GM23338 (cell line): ENCODE data around the gene ANKH. TPM values are rescaled to one million over a fixed set of nuclear protein-coding genes. Genes with fewer than 3 reads are reported as not detected.
A peak's percentile ranks its signal among the peaks of the same experiment; 100 is the strongest.

ENCODE experiments used
- ATAC-seq: fragments of 200-7000 bp; cut with Tn5 transposase; 3 replicates; pipeline ENCODE4 v1.9.1; 2020
- DNase-seq: peaks from one replicate; pipeline ENCODE4 v3.0.0-alpha.2; 2015; ENCODE audit warnings: low spot score
- H2AFZ ChIP-seq: fragments of 200-600 bp; sonication (generic); 2 replicates; pipeline ENCODE4 v1.8.0; 2016; ENCODE audit warnings: antibody characterized with exemption, mild to moderate bottlenecking, moderate library complexity
- H3F3A ChIP-seq: fragments of 200-600 bp; sonication (generic); replicated peaks from 2 replicates; pipeline ENCODE4 v1.8.0; 2017; ENCODE audit warnings: antibody characterized with exemption, mixed run types, low read depth
- H3K27ac ChIP-seq: fragments of 200-600 bp; sonication (generic); 2 replicates; pipeline ENCODE4 v1.6.1; 2016; ENCODE audit warnings: low read depth
- H3K27me3 ChIP-seq: fragments of 200-600 bp; sonication (generic); 2 replicates; pipeline ENCODE4 v1.8.0; 2016; ENCODE audit warnings: mild to moderate bottlenecking, mixed run types, moderate library complexity; ENCODE audit not compliant: insufficient read depth
- H3K36me3 ChIP-seq: fragments of 200-600 bp; sonication (generic); 2 replicates; pipeline ENCODE4 v1.8.0; 2016; ENCODE audit warnings: mild to moderate bottlenecking; ENCODE audit not compliant: insufficient read depth
- H3K4me1 ChIP-seq: fragments of 200-600 bp; sonication (generic); 2 replicates; pipeline ENCODE4 v1.8.0; 2016; ENCODE audit warnings: mild to moderate bottlenecking, moderate library complexity; ENCODE audit not compliant: insufficient read depth
- H3K4me2 ChIP-seq: fragments of 200-600 bp; sonication (generic); 2 replicates; pipeline ENCODE4 v1.7.1; 2017; ENCODE audit warnings: mixed run types
- H3K4me3 ChIP-seq: fragments of 200-600 bp; sonication (generic); 2 replicates; pipeline ENCODE4 v1.6.1; 2016; ENCODE audit warnings: mixed run types
- H3K79me2 ChIP-seq: fragments of 200-600 bp; sonication (generic); replicated peaks from 2 replicates; pipeline ENCODE4 v1.8.0; 2017; ENCODE audit warnings: mild to moderate bottlenecking; ENCODE audit not compliant: insufficient read depth
- H3K9me2 ChIP-seq: fragments of 200-600 bp; sonication (generic); 2 replicates; pipeline ENCODE4 v1.8.0; 2017; ENCODE audit not compliant: insufficient read depth
- H4K20me1 ChIP-seq: fragments of 200-600 bp; sonication (generic); replicated peaks from 2 replicates; pipeline ENCODE4 v1.8.0; 2017; ENCODE audit warnings: mild to moderate bottlenecking; ENCODE audit not compliant: insufficient read depth
- H3K27ac Mint-ChIP-seq: 2 replicates; pipeline ENCODE4 v1.8.0; 2020; ENCODE audit warnings: inconsistent platforms, mild to moderate bottlenecking, moderate library complexity, mixed read lengths
- H3K27me3 Mint-ChIP-seq: 3 replicates; pipeline ENCODE4 v1.8.0; 2022; ENCODE audit warnings: low read depth, mild to moderate bottlenecking, moderate library complexity, mixed read lengths, inconsistent platforms; ENCODE audit not compliant: insufficient read depth, poor library complexity
- H3K36me3 Mint-ChIP-seq: 3 replicates; pipeline ENCODE4 v1.8.0; 2021; ENCODE audit warnings: low read depth, mild to moderate bottlenecking, inconsistent platforms, moderate library complexity, mixed read lengths
- H3K4me1 Mint-ChIP-seq: 3 replicates; pipeline ENCODE4 v1.8.0; 2020; ENCODE audit warnings: mild to moderate bottlenecking, inconsistent platforms, mixed read lengths
- H3K4me3 Mint-ChIP-seq: 3 replicates; pipeline ENCODE4 v1.8.0; 2021; ENCODE audit warnings: moderate library complexity, mild to moderate bottlenecking, inconsistent platforms, mixed read lengths
- H3K9me3 Mint-ChIP-seq: 3 replicates; pipeline ENCODE4 v1.8.0; 2020; ENCODE audit warnings: moderate library complexity, mild to moderate bottlenecking, inconsistent platforms, mixed read lengths
- CREB1 ChIP-seq: fragments of 250-450 bp; sonication (Bioruptor Pico); IDR thresholded peaks from 2 replicates; pipeline ENCODE4 v1.5.0; 2020; ENCODE audit warnings: low read depth, mild to moderate bottlenecking, moderate library complexity
- EZH2 ChIP-seq: fragments of 200-600 bp; sonication (generic); IDR thresholded peaks from one replicate; pipeline ENCODE4 v1.8.0; 2017; ENCODE audit warnings: antibody characterized with exemption, mild to moderate bottlenecking, low read depth; ENCODE audit not compliant: unreplicated experiment
- EZH2phosphoT487 ChIP-seq: fragments of 200-600 bp; sonication (generic); IDR thresholded peaks from one replicate; pipeline ENCODE4 v1.8.1; 2018; ENCODE audit warnings: antibody characterized with exemption; ENCODE audit not compliant: unreplicated experiment
- JUNB ChIP-seq: IDR thresholded peaks from one replicate; pipeline ENCODE4 v1.6.1; 2016; ENCODE audit warnings: antibody characterized with exemption; ENCODE audit not compliant: unreplicated experiment
- NANOG ChIP-seq: IDR thresholded peaks from 2 replicates; pipeline ENCODE4 v1.6.1; 2016; ENCODE audit warnings: antibody characterized with exemption, borderline replicate concordance
- POLR2AphosphoS5 ChIP-seq: IDR thresholded peaks from 2 replicates; pipeline ENCODE4 v1.6.1; 2016; ENCODE audit warnings: antibody characterized with exemption, low read depth
- STAT1 ChIP-seq: IDR thresholded peaks from one replicate; pipeline ENCODE4 v1.6.1; 2016; ENCODE audit warnings: antibody characterized with exemption; ENCODE audit not compliant: unreplicated experiment
- ZNF114 ChIP-seq: fragments of 250-450 bp; sonication (Bioruptor Pico); IDR thresholded peaks from 2 replicates; pipeline ENCODE4 v1.5.0; 2020; ENCODE audit warnings: mild to moderate bottlenecking, moderate library complexity
- polyA plus RNA-seq: library from polyadenylated mRNA; unstranded; fragments of >200 nt; fragmentation: Nextera tagmentation; extraction: Ambion mirVana; gene quantifications from 2 replicates; pipeline ENCODE4 v1.2.1, GENCODE V29; 2016
- total RNA-seq: library from RNA; depleted of rRNA; stranded (reverse); fragments of >200 nt; shearing (Covaris generic); gene quantifications from 2 replicates; pipeline ENCODE4 v1.2.3, GENCODE V29; 2014
- TF ChIP-seq, protein P1 (sequence below): IDR thresholded peaks from one replicate; pipeline ENCODE4 v1.6.1; 2018; ENCODE audit warnings: antibody characterized with exemption; ENCODE audit not compliant: unreplicated experiment
- TF ChIP-seq, protein P2 (sequence below): IDR thresholded peaks from 2 replicates; pipeline ENCODE4 v1.6.1; 2016; ENCODE audit warnings: antibody characterized with exemption
- TF ChIP-seq, protein P3 (sequence below), 2 experiments: fragments of 200-600 bp in 1 of 2; sonication (generic) in 1 of 2; conservative IDR thresholded peaks; 2 replicates each; pipeline versions ENCODE4 v1.5.1 to v1.6.1; 2016 to 2017; ENCODE audit warnings: antibody characterized with exemption in 2 of 2, low read depth in 2 of 2, mild to moderate bottlenecking in 2 of 2, moderate library complexity in 1 of 2

Gene ANKH
- total and polyA plus RNA-seq, 2 experiments from 2014 or later, result 5.0 to 6.1 TPM

DNA sequence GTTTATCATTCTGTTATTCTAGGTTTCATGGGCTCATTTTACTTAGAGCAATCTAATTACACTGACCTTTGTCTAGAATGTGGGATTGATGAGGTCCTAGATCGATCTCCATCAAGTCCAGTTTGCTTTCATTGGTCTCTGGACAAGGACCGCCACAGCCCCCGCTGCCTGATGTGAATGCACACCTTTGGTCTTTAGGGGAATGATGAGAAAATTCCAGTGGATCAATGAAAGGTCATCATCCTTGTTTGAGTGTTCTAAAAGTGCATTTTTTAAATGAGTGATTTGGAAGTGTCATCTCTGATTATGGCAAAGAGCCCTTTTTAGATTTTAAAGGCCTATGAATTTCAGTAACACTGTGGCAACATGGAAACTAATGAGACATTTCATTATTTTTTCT, 2.2 kb upstream of the ANKH start:
- H3K27me3 ChIP-seq, result peaks cover 45% of the 10 kb centered on the region
- H3K79me2 ChIP-seq, result no peaks in the 10 kb centered on the region
- DNase-seq (no peak), ATAC-seq (no peak)
- no peaks in the 10 kb centered on the region for H3K9me2 ChIP-seq
- no peak overlapping the region for H2AFZ ChIP-seq
- H3K36me3 ChIP-seq, result no peaks in the 10 kb centered on the region
- Mint-ChIP-seq H3K36me3 (no peaks in the 10 kb centered on the region), H3K4me1 (peaks cover 13% of the 10 kb centered on the region), H3K27me3 (peaks cover 29% of the 10 kb centered on the region), H3K27ac (no peak overlapping the region), H3K4me3 (no peak overlapping the region), H3K9me3 (no peaks in the 10 kb centered on the region)
- H3F3A ChIP-seq, result no peaks in the 10 kb centered on the region
- H3K4me1 ChIP-seq, result peaks cover 12% of the 10 kb centered on the region; the same call in 1 of the 2 replicates
- no peak overlapping the region for H3K27ac ChIP-seq
- H4K20me1 ChIP-seq, result peaks cover 7% of the 10 kb centered on the region; the same call in 1 of the 2 replicates
- no peak for TF ChIP-seq EZH2phosphoT487
- no peak overlapping the region for H3K4me2 ChIP-seq
- no peak overlapping the region for H3K4me3 ChIP-seq

DNA sequence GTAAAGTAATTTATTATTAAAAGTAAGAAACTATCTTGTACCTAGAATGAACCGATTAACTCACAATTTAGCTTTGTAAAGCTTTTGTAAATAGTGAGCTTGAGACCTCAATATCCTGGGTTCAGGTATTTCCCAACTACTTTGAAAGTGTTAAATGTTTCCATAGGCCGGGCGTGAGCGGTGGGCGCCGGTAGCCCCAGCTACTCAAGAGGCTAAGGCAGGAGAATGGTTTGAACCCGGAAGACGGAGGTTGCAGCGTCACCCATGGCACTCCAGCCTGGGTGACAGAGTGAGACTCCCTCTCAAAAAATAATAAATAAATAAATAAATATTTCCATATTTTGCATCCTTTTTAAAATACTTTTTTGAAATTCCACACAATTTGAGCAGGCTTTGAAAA, 1.5 kb upstream of the ANKH start:
- no peak overlapping the region for H3K27ac ChIP-seq
- DNase-seq (peak; percentile 16), ATAC-seq (no peak)
- H3K4me2 ChIP-seq, result peak overlapping the region; percentile 94
- no peaks in the 10 kb centered on the region for H3K36me3 Mint-ChIP-seq
- TF ChIP-seq JUNB (no peak), ZNF114 (CRISPR knock-in tag) (no peak), CREB1 (no peak), STAT1 (no peak), NANOG (no peak), EZH2phosphoT487 (no peak), POLR2AphosphoS5 (no peak), EZH2 (no peak)
- TF ChIP-seq, protein P1, sequence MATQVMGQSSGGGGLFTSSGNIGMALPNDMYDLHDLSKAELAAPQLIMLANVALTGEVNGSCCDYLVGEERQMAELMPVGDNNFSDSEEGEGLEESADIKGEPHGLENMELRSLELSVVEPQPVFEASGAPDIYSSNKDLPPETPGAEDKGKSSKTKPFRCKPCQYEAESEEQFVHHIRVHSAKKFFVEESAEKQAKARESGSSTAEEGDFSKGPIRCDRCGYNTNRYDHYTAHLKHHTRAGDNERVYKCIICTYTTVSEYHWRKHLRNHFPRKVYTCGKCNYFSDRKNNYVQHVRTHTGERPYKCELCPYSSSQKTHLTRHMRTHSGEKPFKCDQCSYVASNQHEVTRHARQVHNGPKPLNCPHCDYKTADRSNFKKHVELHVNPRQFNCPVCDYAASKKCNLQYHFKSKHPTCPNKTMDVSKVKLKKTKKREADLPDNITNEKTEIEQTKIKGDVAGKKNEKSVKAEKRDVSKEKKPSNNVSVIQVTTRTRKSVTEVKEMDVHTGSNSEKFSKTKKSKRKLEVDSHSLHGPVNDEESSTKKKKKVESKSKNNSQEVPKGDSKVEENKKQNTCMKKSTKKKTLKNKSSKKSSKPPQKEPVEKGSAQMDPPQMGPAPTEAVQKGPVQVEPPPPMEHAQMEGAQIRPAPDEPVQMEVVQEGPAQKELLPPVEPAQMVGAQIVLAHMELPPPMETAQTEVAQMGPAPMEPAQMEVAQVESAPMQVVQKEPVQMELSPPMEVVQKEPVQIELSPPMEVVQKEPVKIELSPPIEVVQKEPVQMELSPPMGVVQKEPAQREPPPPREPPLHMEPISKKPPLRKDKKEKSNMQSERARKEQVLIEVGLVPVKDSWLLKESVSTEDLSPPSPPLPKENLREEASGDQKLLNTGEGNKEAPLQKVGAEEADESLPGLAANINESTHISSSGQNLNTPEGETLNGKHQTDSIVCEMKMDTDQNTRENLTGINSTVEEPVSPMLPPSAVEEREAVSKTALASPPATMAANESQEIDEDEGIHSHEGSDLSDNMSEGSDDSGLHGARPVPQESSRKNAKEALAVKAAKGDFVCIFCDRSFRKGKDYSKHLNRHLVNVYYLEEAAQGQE, result no peak
- TF ChIP-seq, protein P2, sequence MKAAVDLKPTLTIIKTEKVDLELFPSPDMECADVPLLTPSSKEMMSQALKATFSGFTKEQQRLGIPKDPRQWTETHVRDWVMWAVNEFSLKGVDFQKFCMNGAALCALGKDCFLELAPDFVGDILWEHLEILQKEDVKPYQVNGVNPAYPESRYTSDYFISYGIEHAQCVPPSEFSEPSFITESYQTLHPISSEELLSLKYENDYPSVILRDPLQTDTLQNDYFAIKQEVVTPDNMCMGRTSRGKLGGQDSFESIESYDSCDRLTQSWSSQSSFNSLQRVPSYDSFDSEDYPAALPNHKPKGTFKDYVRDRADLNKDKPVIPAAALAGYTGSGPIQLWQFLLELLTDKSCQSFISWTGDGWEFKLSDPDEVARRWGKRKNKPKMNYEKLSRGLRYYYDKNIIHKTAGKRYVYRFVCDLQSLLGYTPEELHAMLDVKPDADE, result no peak
- TF ChIP-seq, protein P3, sequence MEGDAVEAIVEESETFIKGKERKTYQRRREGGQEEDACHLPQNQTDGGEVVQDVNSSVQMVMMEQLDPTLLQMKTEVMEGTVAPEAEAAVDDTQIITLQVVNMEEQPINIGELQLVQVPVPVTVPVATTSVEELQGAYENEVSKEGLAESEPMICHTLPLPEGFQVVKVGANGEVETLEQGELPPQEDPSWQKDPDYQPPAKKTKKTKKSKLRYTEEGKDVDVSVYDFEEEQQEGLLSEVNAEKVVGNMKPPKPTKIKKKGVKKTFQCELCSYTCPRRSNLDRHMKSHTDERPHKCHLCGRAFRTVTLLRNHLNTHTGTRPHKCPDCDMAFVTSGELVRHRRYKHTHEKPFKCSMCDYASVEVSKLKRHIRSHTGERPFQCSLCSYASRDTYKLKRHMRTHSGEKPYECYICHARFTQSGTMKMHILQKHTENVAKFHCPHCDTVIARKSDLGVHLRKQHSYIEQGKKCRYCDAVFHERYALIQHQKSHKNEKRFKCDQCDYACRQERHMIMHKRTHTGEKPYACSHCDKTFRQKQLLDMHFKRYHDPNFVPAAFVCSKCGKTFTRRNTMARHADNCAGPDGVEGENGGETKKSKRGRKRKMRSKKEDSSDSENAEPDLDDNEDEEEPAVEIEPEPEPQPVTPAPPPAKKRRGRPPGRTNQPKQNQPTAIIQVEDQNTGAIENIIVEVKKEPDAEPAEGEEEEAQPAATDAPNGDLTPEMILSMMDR (conservative IDR thresholded peaks at IDR 0.05; ENCODE audit: low read depth in 2 of 2), result no peak
- no peaks in the 10 kb centered on the region for H3K9me2 ChIP-seq
- peak overlapping the region; percentile 74 for H3K4me3 ChIP-seq
- no peaks in the 10 kb centered on the region for H3F3A ChIP-seq
- H2AFZ ChIP-seq, result peak overlapping the region; percentile 94
- H3K4me3 Mint-ChIP-seq, result no peak overlapping the region; the same call in 2 of the 3 replicates
- H4K20me1 ChIP-seq, result peaks cover 7% of the 10 kb centered on the region; the same call in 1 of the 2 replicates
- no peaks in the 10 kb centered on the region; the same call in 1 of the 2 replicates for H3K79me2 ChIP-seq
- H3K27ac Mint-ChIP-seq, result no peak overlapping the region
- H3K9me3 Mint-ChIP-seq, result no peaks in the 10 kb centered on the region
- no peaks in the 10 kb centered on the region for H3K36me3 ChIP-seq
- peaks cover 12% of the 10 kb centered on the region; the same call in 1 of the 2 replicates for H3K4me1 ChIP-seq
- peaks cover 48% of the 10 kb centered on the region for H3K27me3 ChIP-seq
- H3K27me3 Mint-ChIP-seq, result peaks cover 28% of the 10 kb centered on the region
- peaks cover 13% of the 10 kb centered on the region for H3K4me1 Mint-ChIP-seq
